ENCODE results near the gene GPR37L1. TPM values are rescaled to one million over a fixed set of nuclear protein-coding genes. Genes with fewer than 3 reads are reported as not detected.

The GPR37L1 gene
- total RNA-seq, 6 experiments from 2014 or later = not detected

GRCh38 chr1:202162418-202163280 lies 39.9 kb downstream of the GPR37L1 start:
- Mint-ChIP-seq H3K36me3 (ENCODE audit: low read depth) (no peaks in the 10 kb centered on the region), H3K9me3 (no peaks in the 10 kb centered on the region)

GRCh38 chr1:202163281-202164270 lies 40.9 kb downstream of the GPR37L1 start:
- no peaks in the 10 kb centered on the region for H3K36me3 Mint-ChIP-seq (ENCODE audit: low read depth)
- peaks cover 38% of the 10 kb centered on the region for H3K27me3 Mint-ChIP-seq (ENCODE audit: insufficient read depth)
- no peak for TF ChIP-seq CTCF (IDR thresholded peaks at IDR 0.05)
- no peaks in the 10 kb centered on the region for H3K9me3 Mint-ChIP-seq
- no peak overlapping the region for H3K27ac Mint-ChIP-seq
- no peak for DNase-seq
- H3K4me3 Mint-ChIP-seq = no peak overlapping the region
- peaks cover 8% of the 10 kb centered on the region for H3K4me1 Mint-ChIP-seq (ENCODE audit: low read depth)

More at GRCh38 chr1:202162418-202163280, 39.9 kb downstream of the GPR37L1 start:
- H3K27ac Mint-ChIP-seq = no peak overlapping the region
- H3K4me3 Mint-ChIP-seq = no peak overlapping the region
- peaks cover 32% of the 10 kb centered on the region for H3K27me3 Mint-ChIP-seq (ENCODE audit: insufficient read depth)
- TF ChIP-seq CTCF (IDR thresholded peaks at IDR 0.05) = no peak
- no peaks in the 10 kb centered on the region; the same call in 1 of the 2 replicates for H3K4me1 Mint-ChIP-seq (ENCODE audit: low read depth)
- no peak for DNase-seq

- peaks cover 38% of the 10 kb centered on the region for H3K27me3 Mint-ChIP-seq (ENCODE audit: insufficient read depth)
- TF ChIP-seq CTCF (IDR thresholded peaks at IDR 0.05) = no peak
- H3K27ac Mint-ChIP-seq = no peak overlapping the region
- H3K9me3 Mint-ChIP-seq = no peaks in the 10 kb centered on the region
- no peaks in the 10 kb centered on the region for H3K36me3 Mint-ChIP-seq (ENCODE audit: low read depth)
- DNase-seq = no peak
- no peak overlapping the region for H3K4me3 Mint-ChIP-seq
- peaks cover 8% of the 10 kb centered on the region for H3K4me1 Mint-ChIP-seq (ENCODE audit: low read depth)
Observed at GRCh38 chr1:202164271-202165037, 41.7 kb downstream of the GPR37L1 start.

GRCh38 chr1:202165267-202165941 lies 42.7 kb downstream of the GPR37L1 start:
- Mint-ChIP-seq H3K4me1 (ENCODE audit: low read depth) (peaks cover 8% of the 10 kb centered on the region), H3K9me3 (no peaks in the 10 kb centered on the region), H3K27ac (no peak overlapping the region), H3K36me3 (ENCODE audit: low read depth) (no peaks in the 10 kb centered on the region), H3K4me3 (no peak overlapping the region), H3K27me3 (ENCODE audit: insufficient read depth) (peaks cover 38% of the 10 kb centered on the region)
- DNase-seq = no peak
- no peak for TF ChIP-seq CTCF (IDR thresholded peaks at IDR 0.05)
